CD4-positive, CD25-positive, alpha-beta regulatory T cell (primary cell): ENCODE results near the gene ZRANB3. TPM values are rescaled to one million over a fixed set of nuclear protein-coding genes. Genes with fewer than 3 reads are reported as not detected.

Experiments
- ATAC-seq, 2 donors: fragments of 150-1000 bp; cut with Tn5 transposase; one replicate each; pipeline ENCODE4 v1.10.0; 2021; ENCODE audit warnings: low read depth in 2 of 2, moderate number of reproducible peaks in 2 of 2, moderate library complexity in 1 of 2
- DNase-seq, 3 donors: peaks; one replicate each; pipeline versions ENCODE4 v3.0.0 to v3.0.0-alpha.2; 2012 to 2022; ENCODE audit warnings: mixed read lengths in 1 of 3
- H3K27ac ChIP-seq: one replicate; pipeline ENCODE4 v1.7.0; 2013; ENCODE audit warnings: mild to moderate bottlenecking, low read length; ENCODE audit not compliant: insufficient read depth, poor library complexity, severe bottlenecking
- H3K27me3 ChIP-seq: one replicate; pipeline ENCODE4 v1.7.0; 2013; ENCODE audit warnings: low read length; ENCODE audit not compliant: control insufficient read depth, insufficient read depth
- H3K36me3 ChIP-seq: one replicate; pipeline ENCODE4 v1.7.0; 2013; ENCODE audit warnings: mild to moderate bottlenecking, low read length, moderate library complexity; ENCODE audit not compliant: control insufficient read depth, insufficient read depth
- H3K4me1 ChIP-seq: 2 replicates; pipeline ENCODE4 v1.7.0; 2013; ENCODE audit warnings: mild to moderate bottlenecking, low read length; ENCODE audit not compliant: insufficient read depth, control insufficient read depth, poor library complexity, severe bottlenecking
- H3K4me3 ChIP-seq: one replicate; pipeline ENCODE4 v1.7.0; 2013; ENCODE audit warnings: low read depth, mild to moderate bottlenecking, low read length, moderate library complexity
- H3K9me3 ChIP-seq, 2 experiments: 1 replicate in 1 of 2; 2 replicates in 1 of 2; pipeline ENCODE4 v1.7.0; 2013; ENCODE audit warnings: low read length in 2 of 2, mild to moderate bottlenecking in 1 of 2, moderate library complexity in 1 of 2; ENCODE audit not compliant: control insufficient read depth in 2 of 2
- H3K27ac Mint-ChIP-seq, 3 donors: one replicate each; pipeline ENCODE4 v1.8.0; 2020 to 2022; ENCODE audit warnings: mild to moderate bottlenecking in 3 of 3, mixed read lengths in 3 of 3, moderate library complexity in 2 of 3
- H3K27me3 Mint-ChIP-seq: one replicate; pipeline ENCODE4 v1.8.0; 2022; ENCODE audit warnings: mild to moderate bottlenecking, mixed read lengths
- H3K36me3 Mint-ChIP-seq: one replicate; pipeline ENCODE4 v1.8.0; 2020; ENCODE audit warnings: mixed read lengths
- H3K4me1 Mint-ChIP-seq, 4 donors: one replicate each; pipeline ENCODE4 v1.8.0; 2020 to 2022; ENCODE audit warnings: mixed read lengths in 4 of 4, mild to moderate bottlenecking in 1 of 4
- H3K4me3 Mint-ChIP-seq, 4 donors: one replicate each; pipeline ENCODE4 v1.8.0; 2020 to 2022; ENCODE audit warnings: mild to moderate bottlenecking in 4 of 4, mixed read lengths in 4 of 4, moderate library complexity in 3 of 4
- H3K9me3 Mint-ChIP-seq, 7 donors: one replicate each; pipeline ENCODE4 v1.8.0; 2020 to 2022; ENCODE audit warnings: mixed read lengths in 7 of 7, mild to moderate bottlenecking in 3 of 7, moderate library complexity in 2 of 7
- polyA plus RNA-seq, 4 donors: library from polyadenylated mRNA; unstranded; fragments of 300-500 nt; fragmentation: Illumina TruSeq; gene quantifications; one replicate each; pipeline ENCODE4 v1.2.3, GENCODE V29; 2021
- total RNA-seq: library from RNA; stranded (reverse); gene quantifications from one replicate; pipeline ENCODE4 v1.2.3, GENCODE V29; 2022

ZRANB3 gene
- total and polyA plus RNA-seq, 5 donors from 2014 or later = 2.2 to 4.6 (median 3.1) TPM

DNA sequence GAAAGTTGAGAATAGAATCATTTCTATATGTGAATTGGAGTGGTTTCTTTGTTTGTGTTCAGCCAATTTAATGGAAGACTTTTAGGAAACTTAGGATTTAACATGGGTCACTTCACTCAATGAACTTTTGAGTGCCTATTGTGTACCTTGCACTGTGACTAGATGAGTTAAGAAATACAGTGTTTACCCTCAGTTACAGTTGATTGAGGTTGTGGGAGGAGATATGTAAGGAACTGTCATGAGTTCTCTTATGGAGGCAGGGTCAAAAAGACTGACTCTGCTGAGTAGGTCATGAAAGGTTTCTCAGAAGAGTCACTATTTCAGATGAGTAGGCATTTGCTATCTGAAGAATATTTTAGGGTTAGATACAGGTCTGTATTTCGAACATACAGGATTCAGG is 380.3 kb downstream of the ZRANB3 start:
- H3K27ac Mint-ChIP-seq = no peak overlapping the region
- Histone ChIP-seq H3K27ac (no peak overlapping the region), H3K27me3 (no peaks in the 10 kb centered on the region), H3K9me3 (no peaks in the 10 kb centered on the region), H3K4me3 (no peak overlapping the region), H3K4me1 (no peaks in the 10 kb centered on the region), H3K36me3 (peaks cover 53% of the 10 kb centered on the region)
- peaks cover 56% of the 10 kb centered on the region for H3K36me3 Mint-ChIP-seq
- H3K4me3 Mint-ChIP-seq = no peak overlapping the region
- no peaks in the 10 kb centered on the region for H3K27me3 Mint-ChIP-seq
- no peaks in the 10 kb centered on the region for H3K9me3 Mint-ChIP-seq
- peaks cover 0 to 25% (median 15%) of the 10 kb centered on the region in 4 donors for H3K4me1 Mint-ChIP-seq
- no peak for ATAC-seq
- DNase-seq = no peak

DNA sequence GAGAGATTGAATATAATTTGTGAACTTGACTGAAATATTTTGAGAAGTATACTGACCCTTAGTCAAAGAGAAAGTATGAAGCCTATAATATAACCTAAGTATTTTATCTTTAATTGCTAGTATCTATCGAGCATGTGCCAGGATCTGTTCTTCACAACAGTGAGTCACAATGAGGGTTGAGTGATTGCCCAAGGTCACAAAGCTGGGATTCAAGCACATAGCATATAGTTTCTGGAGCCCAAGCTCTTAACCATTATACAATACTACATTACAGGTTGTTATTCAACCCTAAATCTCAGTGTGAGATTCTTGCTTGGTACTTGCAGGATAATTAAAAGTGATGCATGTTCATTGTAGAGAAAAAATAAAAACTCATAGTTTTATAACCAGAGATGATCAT is 381.8 kb downstream of the ZRANB3 start:
- Histone ChIP-seq H3K36me3 (peaks cover 47% of the 10 kb centered on the region), H3K9me3 (no peaks in the 10 kb centered on the region), H3K27ac (no peak overlapping the region), H3K4me3 (no peak overlapping the region), H3K4me1 (no peaks in the 10 kb centered on the region), H3K27me3 (no peaks in the 10 kb centered on the region)
- H3K4me3 Mint-ChIP-seq = no peak overlapping the region
- no peak overlapping the region for H3K27ac Mint-ChIP-seq
- DNase-seq = no peak
- peaks cover 48% of the 10 kb centered on the region for H3K36me3 Mint-ChIP-seq
- H3K4me1 Mint-ChIP-seq = peaks cover 2 to 18% (median 7%) of the 10 kb centered on the region in 4 donors
- no peaks in the 10 kb centered on the region for H3K27me3 Mint-ChIP-seq
- peaks cover 0 to 2% (median 0%) of the 10 kb centered on the region in 7 donors for H3K9me3 Mint-ChIP-seq
- ATAC-seq = no peak

- Mint-ChIP-seq H3K4me3 (no peak overlapping the region), H3K27ac (peak overlapping the region in 1 of 3 donors; percentile 36), H3K4me1 (peaks cover 7 to 20% (median 11%) of the 10 kb centered on the region in 4 donors), H3K36me3 (peaks cover 60% of the 10 kb centered on the region), H3K27me3 (no peaks in the 10 kb centered on the region), H3K9me3 (peaks cover 0 to 14% (median 1%) of the 10 kb centered on the region in 7 donors)
- ATAC-seq = no peak
- Histone ChIP-seq H3K27me3 (no peaks in the 10 kb centered on the region), H3K4me3 (no peak overlapping the region), H3K4me1 (no peaks in the 10 kb centered on the region), H3K9me3 (peaks cover 10 to 12% of the 10 kb centered on the region in 2 experiments), H3K36me3 (peaks cover 37% of the 10 kb centered on the region), H3K27ac (no peak overlapping the region)
- DNase-seq = no peak
These were observed 386.7 kb downstream of the ZRANB3 start for GRCh38 chr2:135144343-135144742.

DNA sequence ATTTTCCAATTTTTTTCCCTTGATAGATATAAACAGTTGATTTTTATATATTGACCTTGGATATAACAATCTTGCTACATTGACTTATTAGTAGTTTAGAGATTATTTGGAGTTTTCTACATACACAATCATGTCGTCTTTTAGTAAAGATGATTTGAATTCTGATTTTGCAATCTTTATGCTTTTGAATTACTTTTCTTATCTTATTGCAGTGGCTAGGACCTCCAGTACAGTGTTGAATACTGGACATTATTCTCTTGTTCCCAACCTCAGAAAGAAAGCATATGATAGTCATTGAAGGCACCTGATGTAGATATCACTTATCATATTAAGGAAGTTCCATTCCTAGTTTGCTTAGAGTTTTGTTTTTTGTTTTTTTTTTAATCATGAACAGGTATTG is 388.7 kb downstream of the ZRANB3 start:
- Mint-ChIP-seq H3K4me1 (peaks cover 6 to 20% (median 8%) of the 10 kb centered on the region in 4 donors), H3K4me3 (no peak overlapping the region), H3K27me3 (no peaks in the 10 kb centered on the region), H3K36me3 (peaks cover 65% of the 10 kb centered on the region), H3K9me3 (peaks cover 0 to 14% (median 1%) of the 10 kb centered on the region in 7 donors), H3K27ac (no peak overlapping the region)
- ATAC-seq (no peak), DNase-seq (no peak)
- Histone ChIP-seq H3K27me3 (no peaks in the 10 kb centered on the region), H3K36me3 (peaks cover 56% of the 10 kb centered on the region), H3K27ac (no peak overlapping the region), H3K4me1 (no peaks in the 10 kb centered on the region), H3K9me3 (peaks cover 10 to 12% of the 10 kb centered on the region in 2 experiments), H3K4me3 (no peak overlapping the region)

DNA sequence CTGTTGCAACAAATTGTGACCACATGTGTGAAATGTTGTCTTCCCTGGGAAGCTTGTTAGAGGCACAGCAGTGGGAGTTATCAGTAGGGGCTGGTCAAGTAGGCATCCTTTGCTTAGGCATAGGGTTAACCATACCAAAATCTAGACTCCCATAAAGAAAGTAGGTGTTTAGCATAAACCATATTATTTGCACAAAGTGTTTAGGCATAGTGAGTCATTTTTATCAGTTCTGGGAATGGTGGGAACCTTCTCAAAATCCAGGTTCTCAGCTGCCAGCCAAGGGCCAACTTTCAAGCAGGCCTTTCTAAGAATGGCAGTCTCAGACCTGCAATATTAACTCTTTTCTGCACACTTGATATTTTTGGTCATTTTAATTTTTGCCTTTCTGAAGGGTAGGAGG is 390.4 kb downstream of the ZRANB3 start:
- Mint-ChIP-seq H3K4me1 (peaks cover 5 to 20% (median 8%) of the 10 kb centered on the region in 4 donors), H3K4me3 (no peak overlapping the region), H3K9me3 (peaks cover 0 to 14% (median 1%) of the 10 kb centered on the region in 7 donors), H3K27ac (peak overlapping the region in 1 of 3 donors; percentile 26), H3K27me3 (no peaks in the 10 kb centered on the region), H3K36me3 (peaks cover 73% of the 10 kb centered on the region)
- no peaks in the 10 kb centered on the region for H3K27me3 ChIP-seq
- H3K9me3 ChIP-seq = peaks cover 10 to 12% of the 10 kb centered on the region in 2 experiments
- no peaks in the 10 kb centered on the region for H3K4me1 ChIP-seq
- no peak overlapping the region for H3K4me3 ChIP-seq
- DNase-seq (no peak), ATAC-seq (no peak)
- H3K36me3 ChIP-seq = peaks cover 71% of the 10 kb centered on the region
- H3K27ac ChIP-seq = no peak overlapping the region

DNA sequence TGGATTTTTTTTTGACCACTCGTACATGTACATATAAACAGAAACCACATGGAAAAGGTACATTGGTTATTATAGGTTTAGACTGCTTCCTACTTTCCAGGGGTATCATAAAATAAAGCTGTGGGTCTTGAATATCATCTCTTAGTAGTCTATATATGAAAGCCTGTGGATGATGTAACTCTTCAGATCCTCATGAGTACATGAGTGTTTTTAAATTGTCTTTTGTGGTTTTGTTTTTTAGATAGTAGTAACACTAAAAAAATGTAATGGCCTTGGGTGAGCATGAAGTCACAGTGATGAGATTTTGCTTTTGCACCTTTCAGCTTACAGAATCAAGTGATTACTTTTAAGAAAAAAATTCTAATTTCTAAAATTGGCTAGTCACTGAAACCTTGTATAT is 398.7 kb downstream of the ZRANB3 start:
- Mint-ChIP-seq H3K36me3 (peaks cover 53% of the 10 kb centered on the region), H3K9me3 (no peaks in the 10 kb centered on the region), H3K4me3 (no peak overlapping the region), H3K4me1 (peaks cover 0 to 11% (median 7%) of the 10 kb centered on the region in 4 donors), H3K27ac (peak overlapping the region in 1 of 3 donors; percentile 49), H3K27me3 (no peaks in the 10 kb centered on the region)
- Histone ChIP-seq H3K9me3 (no peaks in the 10 kb centered on the region), H3K27me3 (no peaks in the 10 kb centered on the region), H3K36me3 (peaks cover 75% of the 10 kb centered on the region), H3K4me3 (no peak overlapping the region), H3K27ac (no peak overlapping the region), H3K4me1 (no peaks in the 10 kb centered on the region)
- DNase-seq = no peak
- no peak for ATAC-seq

- Mint-ChIP-seq H3K36me3 (peaks cover 46% of the 10 kb centered on the region), H3K4me3 (no peak overlapping the region), H3K27ac (peak overlapping the region in 1 of 3 donors; percentile 74), H3K4me1 (peaks cover 0 to 10% (median 7%) of the 10 kb centered on the region in 4 donors), H3K9me3 (no peaks in the 10 kb centered on the region), H3K27me3 (no peaks in the 10 kb centered on the region)
- peaks cover 71% of the 10 kb centered on the region for H3K36me3 ChIP-seq
- no peaks in the 10 kb centered on the region for H3K4me1 ChIP-seq
- no peak for ATAC-seq
- DNase-seq = no peak
- H3K27ac ChIP-seq = no peak overlapping the region
- H3K4me3 ChIP-seq = no peak overlapping the region
- no peaks in the 10 kb centered on the region for H3K27me3 ChIP-seq
- H3K9me3 ChIP-seq = no peaks in the 10 kb centered on the region
These were observed 400.3 kb downstream of the ZRANB3 start for GRCh38 chr2:135130751-135131150.

GRCh38 chr2:135125940-135126339 is 405.1 kb downstream of the ZRANB3 start:
- no peak overlapping the region for H3K4me3 Mint-ChIP-seq
- H3K27me3 Mint-ChIP-seq = no peaks in the 10 kb centered on the region
- Histone ChIP-seq H3K36me3 (peaks cover 60% of the 10 kb centered on the region), H3K9me3 (no peaks in the 10 kb centered on the region), H3K27ac (no peak overlapping the region), H3K4me3 (no peak overlapping the region), H3K27me3 (no peaks in the 10 kb centered on the region), H3K4me1 (no peaks in the 10 kb centered on the region)
- ATAC-seq = no peak
- H3K9me3 Mint-ChIP-seq = no peaks in the 10 kb centered on the region
- H3K36me3 Mint-ChIP-seq = peaks cover 34% of the 10 kb centered on the region
- no peak for DNase-seq
- peaks cover 0 to 14% (median under 1%) of the 10 kb centered on the region in 4 donors for H3K4me1 Mint-ChIP-seq
- no peak overlapping the region for H3K27ac Mint-ChIP-seq
